ENCODE results near the gene TFB2M.

DNA sequence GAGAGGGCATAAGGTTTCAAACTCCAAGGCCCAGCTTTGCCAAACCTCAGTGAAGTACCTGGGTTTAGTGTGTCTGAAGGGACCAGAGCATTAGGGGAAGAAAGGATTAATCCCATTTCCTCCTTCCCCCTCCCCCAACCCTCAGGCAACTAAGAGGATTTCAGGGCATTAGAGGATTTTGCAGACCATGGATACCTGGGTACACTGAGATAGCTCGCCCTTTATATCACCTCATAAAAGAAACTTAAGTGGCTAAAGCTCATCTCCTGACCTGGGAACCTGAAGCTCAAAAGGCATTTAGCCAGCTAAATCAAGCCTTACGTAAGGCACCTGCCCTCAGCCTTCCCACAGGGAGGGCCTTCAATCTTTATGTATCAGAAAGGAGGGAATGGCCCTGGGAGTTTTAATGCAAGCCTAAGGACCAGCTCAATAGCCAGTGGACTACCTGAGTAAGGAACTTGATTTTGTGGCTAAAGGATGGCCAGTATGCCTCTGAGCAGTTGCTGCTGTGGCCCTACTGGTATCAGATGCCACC is 32.6 kb downstream of the TFB2M start:
- TF ChIP-seq, protein P1, sequence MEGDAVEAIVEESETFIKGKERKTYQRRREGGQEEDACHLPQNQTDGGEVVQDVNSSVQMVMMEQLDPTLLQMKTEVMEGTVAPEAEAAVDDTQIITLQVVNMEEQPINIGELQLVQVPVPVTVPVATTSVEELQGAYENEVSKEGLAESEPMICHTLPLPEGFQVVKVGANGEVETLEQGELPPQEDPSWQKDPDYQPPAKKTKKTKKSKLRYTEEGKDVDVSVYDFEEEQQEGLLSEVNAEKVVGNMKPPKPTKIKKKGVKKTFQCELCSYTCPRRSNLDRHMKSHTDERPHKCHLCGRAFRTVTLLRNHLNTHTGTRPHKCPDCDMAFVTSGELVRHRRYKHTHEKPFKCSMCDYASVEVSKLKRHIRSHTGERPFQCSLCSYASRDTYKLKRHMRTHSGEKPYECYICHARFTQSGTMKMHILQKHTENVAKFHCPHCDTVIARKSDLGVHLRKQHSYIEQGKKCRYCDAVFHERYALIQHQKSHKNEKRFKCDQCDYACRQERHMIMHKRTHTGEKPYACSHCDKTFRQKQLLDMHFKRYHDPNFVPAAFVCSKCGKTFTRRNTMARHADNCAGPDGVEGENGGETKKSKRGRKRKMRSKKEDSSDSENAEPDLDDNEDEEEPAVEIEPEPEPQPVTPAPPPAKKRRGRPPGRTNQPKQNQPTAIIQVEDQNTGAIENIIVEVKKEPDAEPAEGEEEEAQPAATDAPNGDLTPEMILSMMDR (IDR thresholded peaks at IDR 0.05; ENCODE audit: borderline replicate concordance, extremely low read depth, low read length, poor library complexity, severe bottlenecking): no peak
- TF ChIP-seq EZH2 (IDR thresholded peaks at IDR 0.05; ENCODE audit: borderline replicate concordance, low read depth, low read length, severe bottlenecking): no peak

Measured in DND-41 (cell line).